ENCODE data around the gene DMWD.

DMWD gene

DNA sequence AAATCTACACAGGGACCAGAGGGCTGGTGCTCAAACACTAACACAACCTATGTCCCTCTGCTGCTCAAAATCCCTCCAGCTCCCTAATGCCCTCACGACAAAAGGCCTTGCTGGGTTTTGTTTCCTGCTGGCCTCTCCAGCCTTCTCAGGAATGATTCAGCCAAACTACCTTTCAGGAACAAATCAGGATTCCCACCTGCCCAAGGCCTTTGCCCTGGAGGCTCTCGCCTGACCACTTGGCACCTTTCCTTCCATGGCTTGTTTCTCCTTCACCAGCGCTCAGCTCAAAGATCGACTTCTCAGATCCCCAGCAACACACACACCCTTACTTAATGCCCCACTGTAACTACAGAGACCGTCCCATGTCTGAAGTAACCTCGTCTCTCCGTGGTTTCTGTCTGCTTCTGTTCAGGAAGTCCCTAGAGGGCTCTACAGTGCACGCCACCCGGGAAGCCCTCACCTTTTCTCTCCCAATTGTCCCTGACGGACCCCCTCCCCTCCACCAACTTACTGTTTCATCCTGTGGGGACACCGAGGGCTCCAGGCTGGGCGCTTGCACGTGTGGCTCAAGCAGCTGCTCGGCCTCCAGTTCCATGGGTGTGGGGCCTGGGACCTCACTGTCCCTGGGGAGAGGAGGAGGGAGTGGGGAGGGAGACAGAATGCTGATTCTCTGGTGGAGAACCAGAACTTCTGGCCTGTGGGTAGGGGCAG, 20.4 kb downstream of the DMWD start:
- in situ Hi-C loops (cut with HindIII; ENCODE audit: low sequenced_read_pairs) = no loop called here
- no peak overlapping the region for H3K4me3 ChIP-seq (ENCODE audit: low read depth, low read length)
- no peak for DNase-seq (ENCODE audit: low read depth)
- TF ChIP-seq, protein P1, sequence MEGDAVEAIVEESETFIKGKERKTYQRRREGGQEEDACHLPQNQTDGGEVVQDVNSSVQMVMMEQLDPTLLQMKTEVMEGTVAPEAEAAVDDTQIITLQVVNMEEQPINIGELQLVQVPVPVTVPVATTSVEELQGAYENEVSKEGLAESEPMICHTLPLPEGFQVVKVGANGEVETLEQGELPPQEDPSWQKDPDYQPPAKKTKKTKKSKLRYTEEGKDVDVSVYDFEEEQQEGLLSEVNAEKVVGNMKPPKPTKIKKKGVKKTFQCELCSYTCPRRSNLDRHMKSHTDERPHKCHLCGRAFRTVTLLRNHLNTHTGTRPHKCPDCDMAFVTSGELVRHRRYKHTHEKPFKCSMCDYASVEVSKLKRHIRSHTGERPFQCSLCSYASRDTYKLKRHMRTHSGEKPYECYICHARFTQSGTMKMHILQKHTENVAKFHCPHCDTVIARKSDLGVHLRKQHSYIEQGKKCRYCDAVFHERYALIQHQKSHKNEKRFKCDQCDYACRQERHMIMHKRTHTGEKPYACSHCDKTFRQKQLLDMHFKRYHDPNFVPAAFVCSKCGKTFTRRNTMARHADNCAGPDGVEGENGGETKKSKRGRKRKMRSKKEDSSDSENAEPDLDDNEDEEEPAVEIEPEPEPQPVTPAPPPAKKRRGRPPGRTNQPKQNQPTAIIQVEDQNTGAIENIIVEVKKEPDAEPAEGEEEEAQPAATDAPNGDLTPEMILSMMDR (IDR thresholded peaks at IDR 0.05; ENCODE audit: low read depth, low read length, missing control alignments) = no peak

DNA sequence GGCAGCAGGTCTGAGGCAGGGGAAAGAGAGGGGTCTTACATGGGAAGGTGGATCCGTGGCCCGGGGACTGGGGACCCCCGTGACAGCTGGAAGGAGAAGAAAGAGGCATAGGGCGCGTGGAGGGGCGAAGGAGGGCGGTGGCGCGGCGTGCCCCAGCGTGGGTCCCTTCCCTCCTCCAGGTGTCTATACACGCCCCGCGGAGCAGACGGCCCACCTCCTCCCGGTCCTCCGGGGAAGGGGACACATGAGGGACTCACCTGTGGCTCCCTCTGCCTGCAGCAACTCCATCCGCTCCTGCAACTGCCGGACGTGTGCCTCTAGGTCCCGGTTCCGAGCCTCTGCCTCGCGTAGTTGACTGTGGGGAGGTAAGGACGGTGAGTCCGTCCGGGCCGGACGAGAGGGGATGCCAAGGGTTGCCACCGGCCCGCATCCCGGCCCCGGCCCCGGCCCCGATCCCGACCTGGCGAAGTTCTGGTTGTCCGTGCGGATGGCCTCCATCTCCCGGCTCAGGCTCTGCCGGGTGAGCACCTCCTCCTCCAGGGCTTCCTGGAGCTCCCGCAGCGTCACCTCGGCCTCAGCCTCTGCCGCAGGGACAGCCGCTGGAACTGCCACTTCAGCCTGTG, 21.2 kb downstream of the DMWD start:
- no peak for DNase-seq (ENCODE audit: low read depth)
- H3K4me3 ChIP-seq (ENCODE audit: low read depth, low read length) = no peak overlapping the region
- in situ Hi-C loops (cut with HindIII; ENCODE audit: low sequenced_read_pairs) = no loop called here

DNA sequence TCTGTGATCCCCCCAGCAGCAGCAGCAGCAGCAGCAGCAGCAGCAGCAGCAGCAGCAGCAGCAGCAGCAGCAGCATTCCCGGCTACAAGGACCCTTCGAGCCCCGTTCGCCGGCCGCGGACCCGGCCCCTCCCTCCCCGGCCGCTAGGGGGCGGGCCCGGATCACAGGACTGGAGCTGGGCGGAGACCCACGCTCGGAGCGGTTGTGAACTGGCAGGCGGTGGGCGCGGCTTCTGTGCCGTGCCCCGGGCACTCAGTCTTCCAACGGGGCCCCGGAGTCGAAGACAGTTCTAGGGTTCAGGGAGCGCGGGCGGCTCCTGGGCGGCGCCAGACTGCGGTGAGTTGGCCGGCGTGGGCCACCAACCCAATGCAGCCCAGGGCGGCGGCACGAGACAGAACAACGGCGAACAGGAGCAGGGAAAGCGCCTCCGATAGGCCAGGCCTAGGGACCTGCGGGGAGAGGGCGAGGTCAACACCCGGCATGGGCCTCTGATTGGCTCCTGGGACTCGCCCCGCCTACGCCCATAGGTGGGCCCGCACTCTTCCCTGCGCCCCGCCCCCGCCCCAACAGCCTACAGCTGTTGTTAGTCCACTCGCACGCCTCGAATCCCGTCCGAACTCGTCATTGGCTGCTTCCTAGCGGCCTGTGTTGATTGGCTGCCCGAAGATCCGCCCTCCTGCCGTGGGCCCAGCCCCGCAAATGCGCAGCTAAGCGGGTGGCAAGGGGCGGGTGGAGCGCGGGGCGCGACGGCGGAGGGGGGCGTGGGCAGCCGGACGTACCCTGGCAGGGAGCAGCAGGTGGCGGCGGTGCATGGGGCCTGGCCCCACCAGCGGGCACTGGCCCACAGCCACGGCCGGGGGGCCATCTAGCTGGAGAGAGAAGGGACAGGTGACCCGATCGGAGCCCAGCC, 22.2 kb downstream of the DMWD start:
- in situ Hi-C loops (cut with HindIII; ENCODE audit: low sequenced_read_pairs) = no loop called here
- H3K4me3 ChIP-seq (ENCODE audit: low read depth, low read length) = peak overlapping the region; percentile 77

More for the DNA sequence above, 21.2 kb downstream of the DMWD start:
- TF ChIP-seq, protein P1 (IDR thresholded peaks at IDR 0.05; ENCODE audit: low read depth, low read length, missing control alignments) = no peak

DNA sequence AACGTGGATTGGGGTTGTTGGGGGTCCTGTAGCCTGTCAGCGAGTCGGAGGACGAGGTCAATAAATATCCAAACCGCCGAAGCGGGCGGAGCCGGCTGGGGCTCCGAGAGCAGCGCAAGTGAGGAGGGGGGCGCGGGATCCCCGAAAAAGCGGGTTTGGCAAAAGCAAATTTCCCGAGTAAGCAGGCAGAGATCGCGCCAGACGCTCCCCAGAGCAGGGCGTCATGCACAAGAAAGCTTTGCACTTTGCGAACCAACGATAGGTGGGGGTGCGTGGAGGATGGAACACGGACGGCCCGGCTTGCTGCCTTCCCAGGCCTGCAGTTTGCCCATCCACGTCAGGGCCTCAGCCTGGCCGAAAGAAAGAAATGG, 22.8 kb downstream of the DMWD start:
- DNase-seq (ENCODE audit: low read depth) = no peak
- in situ Hi-C loops (cut with HindIII; ENCODE audit: low sequenced_read_pairs) = no loop called here
- TF ChIP-seq, protein P1 (IDR thresholded peaks at IDR 0.05; ENCODE audit: low read depth, low read length, missing control alignments) = no peak

More for the DNA sequence above, 22.2 kb downstream of the DMWD start:
- peak; percentile 93 for DNase-seq (ENCODE audit: low read depth)
- TF ChIP-seq, protein P1 (IDR thresholded peaks at IDR 0.05; ENCODE audit: low read depth, low read length, missing control alignments) = peak; percentile 83

DNA sequence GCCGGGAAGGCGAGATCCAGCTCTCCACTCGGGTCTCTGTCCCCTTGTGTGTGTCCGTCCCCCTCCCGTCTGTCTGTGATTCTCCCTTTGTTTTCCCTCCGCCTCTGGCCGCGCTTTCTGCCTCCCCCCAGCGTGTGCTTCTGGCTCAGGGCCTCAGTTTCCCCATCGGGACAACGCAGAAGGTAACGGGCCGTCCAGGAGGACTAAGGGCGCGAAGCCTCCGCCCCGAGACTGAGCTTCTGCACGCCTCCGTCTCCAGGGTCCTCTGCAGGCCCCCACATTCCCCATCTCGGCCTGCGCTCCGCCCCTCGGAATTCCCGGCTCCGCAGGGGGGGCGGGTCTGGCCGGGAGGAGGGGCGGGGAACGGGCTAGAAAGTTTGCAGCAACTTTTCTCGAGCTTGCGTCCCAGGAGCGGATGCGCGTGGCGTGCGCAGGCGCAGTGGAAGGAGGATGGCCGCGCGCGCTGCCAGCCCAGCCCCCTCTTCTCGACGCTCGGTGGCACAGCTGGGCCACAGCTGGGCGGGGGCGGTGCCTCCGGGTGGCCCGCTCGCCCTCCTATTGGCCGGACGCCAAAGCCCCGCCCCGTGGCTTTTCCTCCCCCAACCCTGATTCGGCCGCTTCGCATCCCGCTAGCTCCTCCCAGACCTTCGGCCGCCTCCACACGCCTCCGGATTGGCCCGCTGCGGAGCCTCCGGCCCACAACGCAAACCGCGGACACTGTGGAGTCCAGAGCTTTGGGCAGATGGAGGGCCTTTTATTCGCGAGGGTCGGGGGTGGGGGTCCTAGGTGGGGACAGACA, 23.5 kb downstream of the DMWD start, which contains the start of gene SIX5:
Gene SIX5, minus strand, starts transcription at position 269 of the 799 bp plus-strand sequence. CDS start 408 bp downstream, outside the sequence.
- peak within 1 kb of the TSS; percentile 77 for H3K4me3 ChIP-seq (ENCODE audit: low read depth, low read length)
- in situ Hi-C loops (cut with HindIII; ENCODE audit: low sequenced_read_pairs) = no loop called here
- TF ChIP-seq, protein P1 (IDR thresholded peaks at IDR 0.05; ENCODE audit: low read depth, low read length, missing control alignments) = no peak
- peak; percentile 92 for DNase-seq (ENCODE audit: low read depth)

More for the DNA sequence above, 22.8 kb downstream of the DMWD start:
- peak overlapping the region; percentile 77 for H3K4me3 ChIP-seq (ENCODE audit: low read depth, low read length)
